ENCODE measurements around the gene TPM3.
"Not testable (repeated sequence)": the region's sequence is repeated elsewhere in the genome, so short reads cannot be mapped to it uniquely, and the experiment has no call there.

The TPM3 gene

GRCh38 chr1:154205778-154206177 lies 13.9 kb upstream of the TPM3 start:
- DNase-seq, result not testable (repeated sequence)

DNA sequence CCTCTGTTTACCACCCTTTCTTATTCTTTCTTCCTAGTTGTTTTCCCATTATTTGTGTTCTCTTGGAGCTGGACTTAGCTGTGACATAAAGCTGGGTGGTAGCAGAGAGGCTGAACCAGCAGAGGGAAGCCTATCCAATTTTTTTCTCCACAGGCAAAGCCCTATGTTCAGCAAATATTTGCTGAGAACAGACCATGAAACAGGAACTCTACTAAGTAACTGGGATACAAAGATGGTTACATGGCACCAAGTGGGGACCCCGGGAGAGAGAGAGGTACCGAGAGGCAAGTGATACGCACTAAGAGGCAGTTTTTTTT lies 7.6 kb upstream of the TPM3 start:
- no peak for DNase-seq

- no peak for DNase-seq
Observed at GRCh38 chr1:154198756-154199562, 7.1 kb upstream of the TPM3 start.

DNA sequence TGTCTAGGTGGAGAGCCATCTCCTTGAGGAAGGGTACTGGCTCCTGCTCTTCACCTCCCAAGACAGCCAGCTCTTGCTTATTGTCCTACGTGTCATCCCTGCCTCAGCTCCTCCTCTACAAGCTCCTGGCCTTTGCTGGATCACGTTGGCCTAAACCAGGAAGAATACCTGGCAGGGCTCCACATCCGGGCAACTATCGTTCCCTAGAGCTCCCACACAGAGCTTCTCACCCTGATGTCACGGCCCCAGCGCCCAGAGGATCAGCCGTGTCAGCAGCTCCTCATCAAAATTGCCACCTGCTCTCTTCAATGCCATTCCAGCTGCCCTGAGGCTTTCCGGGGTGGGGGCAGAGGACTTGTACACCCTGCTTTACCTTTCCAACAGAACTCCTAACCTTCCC lies 1.9 kb upstream of the TPM3 start:
- no peak for DNase-seq

DNA sequence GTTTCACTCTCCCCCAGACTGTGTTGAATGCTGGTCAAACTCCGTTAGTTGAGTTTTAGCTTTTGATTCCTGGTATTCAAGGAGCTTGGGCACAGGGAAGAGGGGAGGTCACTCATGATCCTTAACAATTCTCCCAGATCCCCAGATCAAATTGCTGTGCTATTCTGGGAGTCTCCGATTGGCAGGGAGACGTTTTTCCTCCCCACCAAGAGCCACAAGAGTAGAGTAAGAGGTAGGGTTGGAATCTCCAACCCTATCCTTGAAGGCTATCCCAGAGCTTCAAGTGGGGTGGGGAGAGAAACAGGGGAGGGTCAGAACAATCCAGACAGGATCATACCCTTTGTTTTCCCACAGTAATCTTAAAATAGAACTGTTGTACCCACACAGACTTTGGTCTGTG lies 576 bp upstream of the TPM3 start:
- no peak for DNase-seq

DNA sequence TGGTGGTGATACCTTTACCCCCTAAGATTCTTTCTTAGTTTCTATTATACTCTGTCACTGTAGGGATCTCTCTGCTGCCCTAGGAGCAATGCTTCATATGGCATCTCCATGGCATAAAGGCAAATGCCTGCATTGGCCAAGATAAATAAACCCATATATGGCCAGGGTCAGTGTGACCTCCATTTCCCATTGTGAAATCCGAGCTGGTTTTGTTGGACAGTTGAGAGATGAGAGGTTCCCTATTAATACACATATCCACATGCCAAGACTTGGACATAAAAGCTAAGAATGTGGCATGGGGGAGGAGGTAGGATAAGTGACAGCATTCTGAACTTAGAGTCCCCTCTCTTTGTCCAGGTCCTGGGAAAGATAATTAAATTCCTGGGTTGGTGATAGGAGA lies 1.4 kb downstream of the TPM3 start:
- DNase-seq, result no peak

DNA sequence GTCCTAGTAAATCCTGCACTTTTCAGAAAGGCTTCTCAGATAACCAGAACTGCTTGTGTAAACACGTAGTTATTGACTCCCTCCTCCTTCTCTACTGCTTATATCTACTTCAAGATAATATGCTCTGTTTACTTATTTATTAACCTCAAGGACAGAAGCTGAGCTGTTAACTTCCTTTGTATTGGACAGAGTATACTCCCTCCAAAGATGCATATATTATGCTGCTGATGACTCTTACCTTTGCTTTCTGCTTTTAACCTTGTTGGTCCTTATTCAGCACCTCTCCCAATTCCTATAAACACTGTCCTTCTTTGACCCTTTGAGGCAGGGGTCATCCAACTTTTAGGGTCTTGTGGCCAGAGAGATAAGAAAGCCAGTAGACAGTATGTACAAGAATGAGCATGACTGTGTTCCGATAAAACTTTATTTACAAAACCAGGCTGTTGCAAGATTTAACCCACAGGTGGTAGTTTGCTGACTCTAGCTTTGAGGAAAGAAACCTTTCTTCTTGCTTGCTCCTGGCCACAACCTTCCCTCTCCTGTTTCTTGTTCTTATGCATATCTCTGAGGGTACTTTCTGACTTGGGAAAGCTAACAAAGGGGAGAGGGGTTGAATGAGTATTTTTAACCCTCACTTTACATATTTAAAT lies 4.9 kb downstream of the TPM3 start:
- DNase-seq, result no peak

- DNase-seq, result no peak
Observed at GRCh38 chr1:154186177-154186576, 5.7 kb downstream of the TPM3 start.

GRCh38 chr1:154183046-154183915 lies 8.6 kb downstream of the TPM3 start:
- DNase-seq, result peak; percentile 97

GRCh38 chr1:154182344-154183045 lies 9.4 kb downstream of the TPM3 start:
- no peak for DNase-seq

DNA sequence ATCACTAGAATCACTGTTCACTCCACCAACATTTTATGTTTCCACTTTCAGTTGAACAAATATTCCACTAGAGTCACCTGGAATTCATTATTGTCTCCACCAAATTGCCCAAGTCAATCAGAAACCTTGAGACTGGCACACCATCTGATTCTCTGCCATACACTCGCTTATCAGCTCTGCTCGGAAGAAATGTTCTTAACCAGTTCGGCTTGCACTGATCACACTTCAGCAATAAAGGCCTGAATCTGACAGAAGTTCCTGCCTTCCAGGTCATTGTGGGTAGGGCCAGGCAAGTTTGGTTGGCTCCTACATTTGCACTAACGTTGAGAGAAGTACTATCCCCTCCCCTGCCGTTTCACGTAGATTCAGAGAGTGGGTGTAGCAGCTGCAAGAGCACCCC lies 10.0 kb downstream of the TPM3 start:
- no peak for DNase-seq

GRCh38 chr1:154179946-154180687 lies 11.8 kb downstream of the TPM3 start:
- DNase-seq, result no peak

DNA sequence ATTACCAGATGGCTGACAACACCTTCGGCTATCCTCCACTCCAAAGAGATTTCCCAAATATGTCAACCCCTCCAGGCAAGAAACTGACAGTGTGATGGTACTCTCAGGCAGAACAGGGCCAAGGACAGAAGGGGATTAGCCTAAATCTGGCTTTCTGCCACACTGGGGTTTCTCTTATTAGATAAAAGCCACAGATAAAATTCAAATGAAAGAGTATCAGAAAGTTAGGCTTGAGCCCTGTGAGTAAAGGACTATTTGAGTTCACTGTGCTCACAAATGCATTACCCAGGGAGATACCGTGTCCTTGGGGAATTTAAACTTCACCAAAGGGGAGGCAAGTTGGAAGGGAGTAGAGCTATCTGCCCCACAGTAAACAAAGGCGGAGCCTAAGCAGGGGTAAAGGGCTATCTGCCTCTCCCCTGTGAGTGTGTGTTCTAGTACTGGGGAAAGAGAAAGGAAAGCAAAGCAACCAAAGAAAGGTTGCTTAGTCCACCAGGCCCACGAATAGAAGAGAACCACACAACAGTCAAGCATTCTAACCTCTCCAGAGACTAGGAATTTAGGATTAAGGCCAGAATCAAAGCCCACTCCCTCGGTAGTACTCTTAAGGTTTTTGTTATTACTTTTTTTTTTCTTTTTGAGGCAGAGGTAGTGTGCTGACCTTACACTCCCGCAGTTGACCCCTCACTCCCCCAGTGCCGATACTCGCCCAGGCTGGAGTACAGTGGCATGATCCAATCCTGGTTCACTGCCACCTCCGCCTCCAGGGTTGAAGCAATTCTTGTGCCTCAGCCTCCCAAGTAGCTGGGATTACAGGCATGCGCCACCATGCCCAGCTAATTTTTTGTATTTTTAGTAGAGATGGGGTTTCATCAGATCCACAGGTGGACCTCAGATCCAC lies 12.7 kb downstream of the TPM3 start:
- DNase-seq, result no peak

DNA sequence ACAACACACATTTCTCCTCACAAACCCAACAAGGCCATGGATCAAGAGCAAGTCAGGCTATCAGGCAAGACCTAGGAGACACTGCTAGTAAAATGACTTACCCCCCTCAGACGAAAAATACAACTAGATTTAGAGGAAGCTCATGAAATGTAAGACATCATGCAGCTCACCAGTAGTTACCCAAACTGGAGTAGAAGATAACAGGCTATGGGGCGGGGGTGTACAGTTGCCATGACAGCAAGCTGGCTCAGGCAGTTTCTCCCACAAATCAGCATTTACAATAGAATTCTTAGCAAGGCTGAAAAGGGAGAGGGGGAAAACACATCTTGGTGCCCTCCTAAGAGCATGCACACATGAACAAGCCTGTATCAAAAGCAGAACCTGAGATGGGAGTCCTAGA lies 13.9 kb downstream of the TPM3 start:
- DNase-seq, result no peak

DNA sequence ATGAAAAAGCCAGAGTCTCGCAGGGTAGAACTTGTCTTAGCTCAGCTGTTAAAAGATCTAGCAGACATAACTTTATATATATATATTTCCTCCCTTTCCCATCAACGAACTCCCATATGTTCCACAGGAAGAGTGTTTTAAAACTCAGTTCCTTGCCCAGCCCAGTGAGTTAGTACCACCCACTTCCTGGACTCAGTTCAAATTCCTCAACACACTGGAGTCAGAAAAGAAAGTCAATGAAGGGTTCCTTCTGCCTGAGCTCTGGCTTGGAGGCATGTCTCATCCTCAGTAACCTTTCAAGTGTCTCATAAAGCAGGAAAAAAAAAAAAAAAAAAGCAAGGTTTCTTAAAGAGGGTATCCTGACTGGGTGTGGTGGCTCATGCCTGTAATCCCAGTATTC lies 15.6 kb downstream of the TPM3 start:
- DNase-seq, result no peak

DNA sequence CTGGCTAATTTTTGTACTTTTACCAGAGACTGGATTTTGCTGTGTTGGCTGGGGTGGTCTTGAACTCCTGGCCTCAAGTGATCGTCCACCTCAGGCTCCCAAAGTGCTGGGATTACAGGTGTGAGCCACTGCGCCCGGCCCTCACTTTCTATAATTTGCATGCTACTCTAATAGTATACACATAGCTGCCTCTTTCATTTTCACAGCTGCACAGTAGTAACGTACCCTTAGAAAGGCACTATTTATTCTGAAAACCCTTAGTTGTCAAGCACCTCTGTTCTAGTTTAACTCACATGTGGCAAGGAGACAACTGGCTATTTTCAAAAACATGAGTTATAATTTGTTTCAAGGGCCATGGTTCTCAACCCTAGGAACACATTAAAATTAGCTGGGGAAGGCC lies 17.2 kb downstream of the TPM3 start:
- no peak for DNase-seq

- DNase-seq, result no peak
Observed at GRCh38 chr1:154171880-154172279, 20.0 kb downstream of the TPM3 start.

- DNase-seq, result no peak
Observed at GRCh38 chr1:154171223-154171583, 20.7 kb downstream of the TPM3 start.

GRCh38 chr1:154170547-154171222 lies 21.2 kb downstream of the TPM3 start:
- DNase-seq, result no peak

- no peak for DNase-seq
Observed at GRCh38 chr1:154167461-154167860, 24.4 kb downstream of the TPM3 start.

DNA sequence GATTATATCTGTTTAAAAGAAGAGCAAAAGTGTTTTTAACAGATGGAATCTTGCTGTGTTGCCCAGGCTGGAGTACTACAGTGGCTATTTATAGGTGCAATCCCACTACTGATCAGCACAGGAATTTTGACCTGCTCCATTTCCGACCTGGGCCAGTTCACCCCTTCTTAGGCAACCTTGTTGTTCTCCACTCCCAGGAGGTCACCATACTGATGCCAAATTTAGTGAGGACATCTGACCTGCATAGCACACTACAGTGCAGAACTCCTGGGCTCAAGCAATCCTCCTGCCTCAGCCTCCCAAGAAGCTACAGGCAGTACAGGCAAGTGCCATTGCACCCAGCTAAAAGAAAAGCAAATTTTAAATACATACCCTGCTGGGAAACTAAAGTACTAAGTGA lies 25.7 kb downstream of the TPM3 start:
- DNase-seq, result no peak
